Measurements from ENCODE around the gene ASB18. TPM values are rescaled to one million over a fixed set of nuclear protein-coding genes. Genes with fewer than 3 reads are reported as not detected.

Gene ASB18
- total and polyA plus RNA-seq, 2 of the 8 experiments (the other 6 are each of a cell fraction or from before 2014, with no cell fraction given), result not detected

- no peak overlapping the region for H3K18ac ChIP-seq (ENCODE audit: extremely low read depth, low read length)
- ChIA-PET POLR2A (ENCODE audit: partially characterized antibody) (no interaction called here), CTCF (ENCODE audit: partially characterized antibody) (no interaction called here)
- no peak overlapping the region for H2BK5ac ChIP-seq (ENCODE audit: low read depth, low read length)
- no peak for FAIRE-seq
- 89% methylated on average over 13 of the region's 13 CpGs; no CpG with 5 or more reads in 1 of the 2 experiments for WGBS, 2 experiments (ENCODE audit: extremely low coverage in 1 of 2, insufficient coverage in 1 of 2, insufficient read length in 1 of 2, insufficient replicate concordance in 2 of 2, low coverage in 1 of 2, low lambda C conversion rate in 2 of 2, missing lambda C conversion rate in 1 of 2)
- no peaks in the 10 kb centered on the region; the same call in 1 of the 2 replicates for H3K79me1 ChIP-seq (ENCODE audit: low read depth, low read length)
- no peak overlapping the region for H3K4me2 ChIP-seq (ENCODE audit: insufficient read depth in 1 of 2, low read depth in 2 of 2, low read length in 2 of 2)
- H4K8ac ChIP-seq (ENCODE audit: extremely low read depth, insufficient read depth, low read length), result no peak overlapping the region
- H3K79me2 ChIP-seq (ENCODE audit: control insufficient read depth in 1 of 2, insufficient read depth in 2 of 2, low read length in 2 of 2), result no peaks in the 10 kb centered on the region
- no peaks in the 10 kb centered on the region for H3K27me3 ChIP-seq (replicated peaks in 1 of 4; ENCODE audit: control insufficient read depth in 3 of 4, extremely low read depth in 1 of 4, insufficient read depth in 3 of 4, low read length in 3 of 4)
- no peak overlapping the region for H2BK20ac ChIP-seq (ENCODE audit: low read length)
- no peak overlapping the region for H4K91ac ChIP-seq (replicated peaks; ENCODE audit: insufficient read length, low read length)
- no peak overlapping the region for H2BK120ac ChIP-seq (replicated peaks; ENCODE audit: low read depth, low read length)
- no peak overlapping the region for H2BK12ac ChIP-seq (ENCODE audit: low read depth, low read length)
- no peak overlapping the region for H3K27ac ChIP-seq (ENCODE audit: low read depth, low read length)
- no peak overlapping the region for H2BK15ac ChIP-seq (ENCODE audit: low read length)
- no peak for DNase-seq (ENCODE audit: low read depth in 1 of 2, low spot score in 2 of 2)
- no peak overlapping the region for H3K56ac ChIP-seq (replicated peaks; ENCODE audit: insufficient read length, low read depth, low read length)
- H4K20me1 ChIP-seq (replicated peaks in 1 of 2; ENCODE audit: control insufficient read depth in 1 of 2, insufficient read depth in 2 of 2, low read length in 2 of 2), result no peaks in the 10 kb centered on the region
- 0 out of 7 replicates have a peak, but pooled peaks cover 0 to 2% (median 0%) of the 10 kb centered on the region in 4 experiments for H3K4me1 ChIP-seq (replicated peaks in 1 of 4; ENCODE audit: control insufficient read depth in 3 of 4, insufficient read depth in 4 of 4, low read length in 3 of 4)
- no peak overlapping the region for H3K4me3 ChIP-seq (ENCODE audit: extremely low read depth in 1 of 4, insufficient read depth in 2 of 4, low read depth in 3 of 4, low read length in 4 of 4)
- H3K4ac ChIP-seq (replicated peaks; ENCODE audit: insufficient read length, low read depth, low read length), result no peak overlapping the region
- H3K23me2 ChIP-seq (ENCODE audit: low read depth, low read length), result no peaks in the 10 kb centered on the region
- no peaks in the 10 kb centered on the region for H3K9me3 ChIP-seq (ENCODE audit: insufficient read depth in 2 of 2, low read depth in 1 of 2, low read length in 1 of 2)
- no peak overlapping the region for H3K23ac ChIP-seq (ENCODE audit: insufficient read length)
- no peak overlapping the region for H3K14ac ChIP-seq (ENCODE audit: insufficient read length)
- no peak for TF ChIP-seq POU5F1 (IDR thresholded peaks at IDR 0.05; ENCODE audit: low read depth, low read length)
- TF ChIP-seq ZNF274 (IDR thresholded peaks at IDR 0.05; ENCODE audit: borderline replicate concordance, extremely low read depth, low read length), result no peak
- TF ChIP-seq RXRA (IDR thresholded peaks at IDR 0.05; ENCODE audit: insufficient read depth, low read depth, low read length), result no peak
- TF ChIP-seq YY1 (IDR thresholded peaks at IDR 0.05; ENCODE audit: low read depth, low read length), result no peak
- TF ChIP-seq SAP30 (IDR thresholded peaks at IDR 0.05; ENCODE audit: insufficient read depth, insufficient replicate concordance, low read length), result no peak
- TF ChIP-seq SIRT6 (IDR thresholded peaks at IDR 0.05; ENCODE audit: low read length), result no peak
- TF ChIP-seq CHD2 (IDR thresholded peaks at IDR 0.05; ENCODE audit: low read length), result no peak
- no peak overlapping the region for H4K5ac ChIP-seq (ENCODE audit: insufficient read length, low read depth, low read length)
- H2AFZ ChIP-seq (ENCODE audit: low read length), result no peak overlapping the region
- H3K9ac ChIP-seq (replicated peaks in 1 of 4; ENCODE audit: extremely low read depth in 1 of 4, low read depth in 3 of 4, low read length in 3 of 4), result no peak overlapping the region
- no peaks in the 10 kb centered on the region for H3K36me3 ChIP-seq (ENCODE audit: control insufficient read depth in 2 of 4, insufficient read depth in 4 of 4, low read length in 3 of 4)
- H2AK5ac ChIP-seq (ENCODE audit: low read depth, low read length), result no peak overlapping the region
Observed at GRCh38 chr2:236250909-236251579, 13.2 kb downstream of the ASB18 start.

Measured in H1 (cell line).